DOHH2 (cell line): ENCODE measurements around the gene GPAT2.
"Not testable (repeated sequence)": the region's sequence is repeated elsewhere in the genome, so short reads cannot be mapped to it uniquely, and the experiment has no call there.

Experiments
- H3F3A ChIP-seq: fragments of 200-600 bp; sonication (generic), shearing (Covaris generic); 2 replicates; pipeline ENCODE4 v1.6.0; 2016; ENCODE audit warnings: antibody characterized with exemption, mild to moderate bottlenecking; ENCODE audit not compliant: control insufficient read depth, insufficient read depth
- H3K27ac ChIP-seq: fragments of 200-600 bp; sonication (generic); 2 replicates; pipeline ENCODE4 v1.5.1; 2014; ENCODE audit warnings: low read depth, mild to moderate bottlenecking, low read length, moderate library complexity
- H3K27me3 ChIP-seq: fragments of 200-600 bp; sonication (generic); 2 replicates; pipeline ENCODE4 v1.6.1; 2014; ENCODE audit warnings: mild to moderate bottlenecking, low read length, mixed read lengths; ENCODE audit not compliant: control insufficient read depth
- H3K36me3 ChIP-seq: fragments of 200-600 bp; sonication (generic); 2 replicates; pipeline ENCODE4 v1.6.1; 2014; ENCODE audit warnings: mild to moderate bottlenecking, low read length, moderate library complexity, mixed read lengths; ENCODE audit not compliant: control insufficient read depth
- H3K4me1 ChIP-seq: fragments of 200-600 bp; sonication (generic); 2 replicates; pipeline ENCODE4 v1.6.1; 2014; ENCODE audit warnings: mild to moderate bottlenecking, low read length, mixed read lengths; ENCODE audit not compliant: control insufficient read depth
- H3K4me2 ChIP-seq: fragments of 200-600 bp; sonication (generic); 2 replicates; pipeline ENCODE4 v1.6.0; 2014; ENCODE audit warnings: mild to moderate bottlenecking, low read length, moderate library complexity
- H3K4me3 ChIP-seq: fragments of 200-600 bp; sonication (generic); 2 replicates; pipeline ENCODE4 v1.5.1; 2014; ENCODE audit warnings: mild to moderate bottlenecking, low read length, mixed read lengths
- H3K79me2 ChIP-seq: fragments of 200-600 bp; sonication (generic); 2 replicates; pipeline ENCODE4 v1.6.1; 2014; ENCODE audit warnings: mild to moderate bottlenecking, low read length, mixed read lengths; ENCODE audit not compliant: control insufficient read depth
- H3K9me2 ChIP-seq: fragments of 200-600 bp; sonication (generic); replicated peaks from 2 replicates; pipeline ENCODE4 v1.6.1; 2014; ENCODE audit warnings: mild to moderate bottlenecking, low read length, mixed read lengths; ENCODE audit not compliant: control insufficient read depth
- H3K9me3 ChIP-seq: fragments of 200-600 bp; sonication (generic); 2 replicates; pipeline ENCODE4 v1.6.1; 2014; ENCODE audit warnings: antibody characterized with exemption, low read length, mixed read lengths; ENCODE audit not compliant: control insufficient read depth, insufficient read depth
- H4K20me1 ChIP-seq: fragments of 200-600 bp; sonication (generic); 2 replicates; pipeline ENCODE4 v1.6.0; 2014; ENCODE audit warnings: low read depth, mild to moderate bottlenecking, antibody characterized with exemption, low read length, moderate library complexity; ENCODE audit not compliant: control insufficient read depth, insufficient read depth
- EZH2phosphoT487 ChIP-seq: fragments of 200-600 bp; sonication (generic); IDR thresholded peaks from 2 replicates; pipeline ENCODE4 v1.6.1; 2017; ENCODE audit warnings: borderline replicate concordance, mild to moderate bottlenecking, antibody characterized with exemption, low read length, moderate library complexity, mixed read lengths
- TF ChIP-seq, protein P1 (sequence below): fragments of 200-600 bp; sonication (generic); IDR thresholded peaks from one replicate; pipeline ENCODE4 v1.5.1; 2014; ENCODE audit warnings: antibody characterized with exemption, mild to moderate bottlenecking, low read depth, low read length; ENCODE audit not compliant: poor library complexity, severe bottlenecking

GPAT2 gene

DNA sequence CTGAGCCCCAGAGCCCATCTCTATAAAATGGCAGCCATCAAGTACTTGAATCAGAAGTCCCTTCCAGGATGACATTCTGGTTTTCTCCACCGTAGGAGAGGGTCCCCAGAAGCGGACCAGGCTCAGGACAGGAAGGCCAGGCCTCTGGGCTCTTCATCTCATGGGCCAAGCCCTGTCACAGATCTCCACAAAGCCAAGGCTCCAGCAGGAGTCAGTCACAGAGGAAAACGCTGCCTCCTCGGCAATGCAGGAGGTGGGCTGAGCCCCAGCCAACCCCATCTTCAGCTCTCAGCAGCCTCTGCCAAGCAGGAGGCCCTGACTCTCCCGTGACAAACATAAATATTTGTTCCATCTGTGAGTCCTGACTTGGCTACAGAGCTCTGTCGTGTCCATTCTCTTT lies 39.4 kb upstream of the GPAT2 start:
- H3K27ac ChIP-seq: no peak overlapping the region
- H3K27me3 ChIP-seq: peaks cover 5% of the 10 kb centered on the region; the same call in 1 of the 2 replicates
- H3K79me2 ChIP-seq: no peaks in the 10 kb centered on the region
- H3K36me3 ChIP-seq: no peaks in the 10 kb centered on the region
- H3F3A ChIP-seq: no peaks in the 10 kb centered on the region
- H3K9me3 ChIP-seq: no peaks in the 10 kb centered on the region
- H3K4me2 ChIP-seq: no peak overlapping the region
- H4K20me1 ChIP-seq: no peaks in the 10 kb centered on the region
- H3K4me1 ChIP-seq: no peaks in the 10 kb centered on the region
- H3K4me3 ChIP-seq: no peak overlapping the region
- no peaks in the 10 kb centered on the region for H3K9me2 ChIP-seq
- TF ChIP-seq EZH2phosphoT487: no peak
- TF ChIP-seq, protein P1, sequence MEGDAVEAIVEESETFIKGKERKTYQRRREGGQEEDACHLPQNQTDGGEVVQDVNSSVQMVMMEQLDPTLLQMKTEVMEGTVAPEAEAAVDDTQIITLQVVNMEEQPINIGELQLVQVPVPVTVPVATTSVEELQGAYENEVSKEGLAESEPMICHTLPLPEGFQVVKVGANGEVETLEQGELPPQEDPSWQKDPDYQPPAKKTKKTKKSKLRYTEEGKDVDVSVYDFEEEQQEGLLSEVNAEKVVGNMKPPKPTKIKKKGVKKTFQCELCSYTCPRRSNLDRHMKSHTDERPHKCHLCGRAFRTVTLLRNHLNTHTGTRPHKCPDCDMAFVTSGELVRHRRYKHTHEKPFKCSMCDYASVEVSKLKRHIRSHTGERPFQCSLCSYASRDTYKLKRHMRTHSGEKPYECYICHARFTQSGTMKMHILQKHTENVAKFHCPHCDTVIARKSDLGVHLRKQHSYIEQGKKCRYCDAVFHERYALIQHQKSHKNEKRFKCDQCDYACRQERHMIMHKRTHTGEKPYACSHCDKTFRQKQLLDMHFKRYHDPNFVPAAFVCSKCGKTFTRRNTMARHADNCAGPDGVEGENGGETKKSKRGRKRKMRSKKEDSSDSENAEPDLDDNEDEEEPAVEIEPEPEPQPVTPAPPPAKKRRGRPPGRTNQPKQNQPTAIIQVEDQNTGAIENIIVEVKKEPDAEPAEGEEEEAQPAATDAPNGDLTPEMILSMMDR: no peak

DNA sequence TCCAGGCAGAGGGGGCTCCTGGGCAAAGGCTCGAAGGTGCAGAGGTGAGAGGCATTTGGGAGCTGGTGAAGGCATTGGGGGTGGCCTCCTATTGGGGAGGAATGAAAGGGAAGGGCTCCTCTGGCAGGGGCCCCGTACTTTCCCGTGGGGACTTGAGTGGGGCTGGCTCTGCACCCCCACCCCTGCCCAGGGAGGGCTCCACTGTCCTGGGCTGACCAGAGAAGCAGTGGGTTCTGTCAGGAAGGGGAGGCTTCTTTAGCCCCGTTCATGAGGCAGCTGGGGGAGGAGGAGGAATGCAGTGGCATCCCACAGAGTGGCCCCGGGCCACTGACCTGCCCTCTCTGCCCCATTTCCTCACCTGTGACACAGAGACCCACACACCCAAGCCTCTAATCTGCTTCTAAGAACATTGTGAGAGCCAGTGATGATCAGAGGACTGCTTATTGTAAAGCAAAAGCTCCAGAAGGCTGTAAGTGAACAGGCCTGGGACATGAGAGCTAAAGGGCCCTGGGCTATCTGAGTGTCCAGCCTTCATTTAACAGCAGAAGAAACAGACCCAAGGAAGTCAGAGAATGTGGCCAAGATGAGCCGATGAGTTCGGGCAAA lies 38.6 kb upstream of the GPAT2 start:
- no peaks in the 10 kb centered on the region for H3F3A ChIP-seq
- H3K9me2 ChIP-seq: no peaks in the 10 kb centered on the region
- no peak overlapping the region for H3K4me3 ChIP-seq
- H3K9me3 ChIP-seq: no peaks in the 10 kb centered on the region
- TF ChIP-seq EZH2phosphoT487: no peak
- TF ChIP-seq, protein P1: no peak
- no peaks in the 10 kb centered on the region for H3K36me3 ChIP-seq
- H3K27ac ChIP-seq: no peak overlapping the region
- no peak overlapping the region for H3K4me2 ChIP-seq
- H3K79me2 ChIP-seq: no peaks in the 10 kb centered on the region
- H3K4me1 ChIP-seq: no peaks in the 10 kb centered on the region
- peaks cover 5% of the 10 kb centered on the region; the same call in 1 of the 2 replicates for H3K27me3 ChIP-seq
- H4K20me1 ChIP-seq: no peaks in the 10 kb centered on the region

DNA sequence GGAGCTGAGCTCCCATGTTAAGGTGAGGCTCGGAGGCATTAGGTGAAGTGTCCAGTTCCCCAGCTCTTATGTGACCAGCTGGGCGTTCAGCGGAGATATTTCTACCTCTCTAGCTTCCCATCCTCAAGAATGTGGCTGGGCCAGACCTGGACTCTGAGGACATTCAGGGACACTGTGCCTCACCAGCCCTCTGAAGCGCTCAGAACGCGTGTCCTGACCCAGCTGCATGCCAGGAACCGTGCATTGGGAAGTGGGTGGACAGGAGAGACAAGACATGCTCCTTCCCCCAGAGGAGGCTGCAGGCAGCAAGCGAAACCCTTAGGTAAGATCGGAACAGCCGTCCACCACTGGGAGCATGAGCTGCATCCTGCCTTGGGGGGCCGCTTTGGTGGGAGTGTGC lies 38.0 kb upstream of the GPAT2 start:
- Histone ChIP-seq H3K4me1 (no peaks in the 10 kb centered on the region), H3K36me3 (no peaks in the 10 kb centered on the region), H3K79me2 (no peaks in the 10 kb centered on the region), H3K27me3 (peaks cover 5% of the 10 kb centered on the region; the same call in 1 of the 2 replicates), H4K20me1 (no peaks in the 10 kb centered on the region), H3F3A (no peaks in the 10 kb centered on the region), H3K4me3 (no peak overlapping the region), H3K9me3 (no peaks in the 10 kb centered on the region), H3K9me2 (no peaks in the 10 kb centered on the region), H3K4me2 (no peak overlapping the region), H3K27ac (no peak overlapping the region)
- no peak for TF ChIP-seq EZH2phosphoT487
- TF ChIP-seq, protein P1: no peak

DNA sequence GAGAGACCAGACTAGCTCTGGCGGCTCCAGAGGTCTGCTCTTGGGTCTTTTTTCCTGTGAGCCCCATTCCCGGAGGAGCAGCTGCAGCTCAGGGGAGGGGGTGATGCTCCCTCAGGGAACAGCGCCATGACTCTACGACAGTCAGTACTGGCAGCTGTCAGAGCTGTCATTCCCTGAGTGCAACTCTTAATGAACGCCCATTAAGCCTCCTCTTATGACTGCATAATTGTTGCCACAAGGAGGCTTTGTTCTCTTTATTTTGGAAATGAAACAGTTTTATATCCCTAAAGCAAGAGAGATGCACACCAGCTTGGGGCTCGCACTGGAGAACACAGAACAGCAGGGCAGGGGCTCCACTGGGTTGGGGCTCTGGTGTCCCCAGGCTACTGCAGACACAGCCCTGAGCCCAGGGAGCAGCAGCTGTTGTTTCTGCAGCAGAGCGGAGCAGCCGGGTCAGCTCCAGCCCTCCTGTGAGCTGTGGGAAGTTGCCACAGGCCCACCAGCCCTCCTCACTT lies 37.3 kb upstream of the GPAT2 start:
- not testable (repeated sequence) for H3K4me3 ChIP-seq, H4K20me1 ChIP-seq, H3K36me3 ChIP-seq, H3K4me1 ChIP-seq, H3K4me2 ChIP-seq, H3K9me2 ChIP-seq, H3K9me3 ChIP-seq, H3K27ac ChIP-seq, H3F3A ChIP-seq, H3K27me3 ChIP-seq, H3K79me2 ChIP-seq

DNA sequence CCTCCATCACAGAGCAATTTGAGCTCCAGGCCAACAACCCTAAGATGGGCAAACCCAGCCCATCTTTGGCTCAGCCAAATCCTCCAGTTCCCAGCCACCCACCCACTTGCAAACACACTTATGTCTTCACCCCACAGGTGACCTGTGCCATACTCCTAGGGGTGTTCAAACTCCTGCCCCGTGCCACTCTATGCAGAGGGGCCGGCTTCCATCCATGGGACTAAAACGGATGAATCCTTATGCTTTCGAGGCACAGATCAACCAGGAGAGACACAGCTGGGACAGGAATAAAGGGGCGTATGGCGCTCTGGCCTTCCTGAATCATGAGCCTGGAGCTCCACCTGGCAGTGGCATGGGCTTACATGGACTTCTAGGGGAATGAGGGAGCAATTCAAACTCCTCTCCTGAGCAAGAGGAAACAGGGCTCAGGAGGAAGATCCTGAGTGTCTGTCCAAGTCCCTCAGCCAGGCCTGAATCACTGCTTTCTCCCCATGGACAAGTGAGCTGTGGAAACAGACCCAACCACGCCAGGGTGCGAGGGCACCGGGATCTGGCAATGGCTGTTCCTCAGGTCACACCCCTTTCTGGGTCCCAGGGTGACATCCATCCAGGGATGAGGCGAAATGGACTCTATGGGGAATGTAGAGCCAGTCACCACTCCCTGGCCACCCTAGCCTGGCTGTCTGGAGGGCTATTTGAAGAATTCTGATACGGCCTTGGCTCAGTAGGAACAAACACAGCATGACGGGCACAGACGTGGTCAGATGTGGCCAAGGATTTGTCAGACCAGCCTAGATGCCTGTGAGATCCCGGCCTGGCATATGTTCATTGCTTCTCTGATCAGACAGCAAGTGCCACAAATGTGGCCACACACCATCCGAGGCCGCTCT lies 36.6 kb upstream of the GPAT2 start:
- not testable (repeated sequence) for H3K79me2 ChIP-seq, H3F3A ChIP-seq, H3K4me3 ChIP-seq

More for the DNA sequence above, 36.6 kb upstream of the GPAT2 start:
- not testable (repeated sequence) for H3K27ac ChIP-seq, H3K9me3 ChIP-seq, H3K36me3 ChIP-seq, H3K9me2 ChIP-seq, H3K4me2 ChIP-seq, H4K20me1 ChIP-seq, H3K27me3 ChIP-seq, H3K4me1 ChIP-seq
